HG03354 (cell line): Measurements from ENCODE around the gene SFI1.
A peak's percentile ranks its signal among the peaks of the same experiment; 100 is the strongest.
"Not testable (repeated sequence)": the region's sequence is repeated elsewhere in the genome, so short reads cannot be mapped to it uniquely, and the experiment has no call there.

ENCODE experiments used
- ATAC-seq: cut with Tn5 transposase; IDR thresholded peaks from one replicate; pipeline ENCODE4 v1.9.1; 2021; ENCODE audit warnings: mild to moderate bottlenecking; ENCODE audit not compliant: unreplicated experiment, poor library complexity, severe bottlenecking

Gene SFI1

GRCh38 chr22:31496007-31496734 lies at the start of gene SFI1:
Gene SFI1, plus strand, starts transcription at chr22:31496536. Its CDS starts 11,749 bp downstream, at chr22:31508285.
- peak; percentile 87 for ATAC-seq

DNA sequence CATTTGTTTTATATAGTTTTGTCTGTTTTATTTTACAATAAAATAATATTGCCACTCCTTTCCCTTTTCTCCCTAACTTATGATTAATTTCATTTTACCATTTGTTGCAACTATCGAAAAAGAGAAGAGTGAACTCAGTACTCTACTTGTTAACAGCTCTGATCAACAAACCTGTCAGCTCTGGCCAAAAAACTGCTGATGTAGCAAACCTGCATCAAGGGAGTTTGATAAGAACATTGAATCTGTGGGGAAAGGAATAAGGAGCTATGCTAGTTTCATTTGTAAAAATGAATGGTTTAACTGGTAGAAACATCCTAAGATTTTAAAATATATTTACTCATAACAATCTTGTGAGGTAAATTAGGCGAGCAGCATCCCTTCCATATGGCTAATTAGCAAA lies 49.6 kb upstream of the SFI1 start:
- no peak for ATAC-seq

DNA sequence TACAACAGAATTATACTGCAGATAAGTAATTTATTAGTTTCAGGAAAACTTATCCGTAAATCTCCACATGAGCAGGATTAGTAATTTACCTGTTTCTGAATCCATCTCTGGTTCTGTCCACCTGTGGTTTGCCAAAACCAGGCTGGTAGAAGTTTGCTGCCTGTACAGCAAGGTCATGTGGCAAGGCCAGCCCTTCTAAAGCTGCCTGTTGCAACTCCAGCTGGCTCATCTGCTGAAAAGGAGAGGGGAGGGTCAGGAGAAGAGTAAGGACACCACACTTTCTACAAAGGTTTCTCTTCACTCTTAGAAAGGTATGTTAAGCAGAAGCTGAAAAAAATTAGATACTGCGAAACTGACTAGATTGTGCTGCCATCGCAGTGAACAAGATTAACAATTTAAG lies 49.0 kb upstream of the SFI1 start:
- ATAC-seq, result no peak

GRCh38 chr22:31448382-31448781 lies 48.0 kb upstream of the SFI1 start:
- no peak for ATAC-seq

DNA sequence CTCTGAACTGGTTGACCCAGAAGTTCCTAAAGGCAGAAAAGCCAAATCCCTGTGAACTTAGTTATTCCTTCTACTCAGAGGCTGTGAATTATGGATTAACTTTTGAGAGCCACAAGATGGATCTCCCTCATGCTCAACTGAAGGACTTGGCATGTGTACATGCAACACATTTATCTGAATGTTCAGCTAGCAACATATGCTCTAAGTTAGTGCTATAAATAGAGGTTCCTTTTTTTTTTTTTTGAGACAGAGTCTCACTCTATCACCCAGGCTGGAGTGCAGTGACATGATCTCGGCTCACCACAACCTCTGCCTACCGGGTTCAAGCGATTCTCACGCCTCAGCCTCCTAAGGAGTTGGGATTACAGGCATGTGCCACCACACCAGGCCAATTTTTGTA lies 46.8 kb upstream of the SFI1 start:
- ATAC-seq, result no peak

GRCh38 chr22:31451709-31452571 lies 44.4 kb upstream of the SFI1 start:
- ATAC-seq, result no peak

DNA sequence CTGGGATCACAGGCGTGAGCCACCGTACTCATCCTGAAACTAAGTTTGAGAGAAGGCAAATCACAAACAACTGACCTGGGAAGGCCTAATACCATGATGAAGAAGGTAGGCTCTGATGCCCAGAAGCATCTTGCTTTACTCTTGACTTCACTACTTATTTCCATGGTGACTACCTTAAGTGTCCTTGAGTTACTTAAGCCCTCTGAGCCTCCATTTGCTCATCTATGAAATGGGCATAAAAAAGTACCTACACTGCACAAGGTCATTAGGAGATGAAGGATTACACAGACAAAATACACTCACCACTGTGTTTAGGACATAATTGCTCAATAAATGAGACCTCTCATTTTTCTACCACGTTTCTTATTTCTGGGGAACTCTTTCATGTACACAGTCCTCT lies 34.6 kb upstream of the SFI1 start:
- ATAC-seq, result no peak

DNA sequence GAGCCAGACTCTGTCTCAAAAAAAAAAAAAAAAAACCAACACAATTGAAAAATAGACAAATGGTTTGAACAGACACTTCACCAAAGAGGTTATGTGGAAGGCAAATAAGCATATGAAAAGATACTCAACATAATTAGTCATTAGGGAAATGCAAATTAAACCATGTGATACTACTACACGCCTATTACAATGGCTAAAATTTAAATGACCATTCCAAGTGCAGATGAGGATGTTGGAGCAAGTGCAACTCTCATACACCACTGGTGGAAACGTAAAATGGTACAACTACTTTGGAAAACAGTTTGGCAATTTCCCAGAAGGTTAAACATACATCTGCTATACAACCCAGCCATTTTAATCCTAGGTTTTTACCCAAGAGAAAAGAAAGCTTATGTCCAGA lies 31.0 kb upstream of the SFI1 start:
- ATAC-seq, result no peak

DNA sequence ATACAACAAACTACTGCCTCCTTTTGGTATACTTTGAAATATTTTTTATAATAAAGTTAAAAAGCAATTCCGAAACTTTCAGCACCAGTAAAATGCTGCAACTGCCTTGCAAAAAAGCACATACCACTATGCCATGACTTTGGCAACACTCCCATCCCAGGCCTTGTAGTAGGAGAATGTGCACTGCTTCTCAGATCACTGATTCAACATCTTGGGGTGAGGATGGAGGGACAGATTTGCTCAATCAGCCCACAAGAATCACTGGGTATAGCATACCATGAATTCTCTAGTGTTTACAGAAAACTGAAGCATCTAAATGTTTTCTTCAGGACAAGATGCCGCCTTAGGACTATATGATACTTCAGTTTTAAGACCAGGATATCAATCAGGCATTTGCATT lies 21.6 kb upstream of the SFI1 start:
- no peak for ATAC-seq

DNA sequence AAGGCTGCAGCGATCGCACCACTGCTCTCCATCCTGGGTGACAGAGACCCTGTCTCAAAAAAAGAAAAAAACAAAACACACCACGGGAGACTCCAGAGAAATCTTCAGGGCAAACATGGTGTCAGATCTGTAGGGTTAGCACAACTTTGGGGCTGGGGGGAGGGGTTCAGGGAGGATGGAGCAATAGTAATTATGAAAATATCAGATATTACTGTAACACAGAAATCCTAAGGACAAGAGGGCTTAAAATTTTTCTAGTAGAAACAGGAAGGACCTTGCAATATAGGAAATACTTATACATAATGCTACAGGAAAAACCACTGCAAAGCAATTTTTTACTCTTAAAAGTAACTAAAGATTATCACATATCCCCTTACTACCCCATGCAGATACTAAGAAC lies 20.5 kb upstream of the SFI1 start:
- ATAC-seq, result no peak

DNA sequence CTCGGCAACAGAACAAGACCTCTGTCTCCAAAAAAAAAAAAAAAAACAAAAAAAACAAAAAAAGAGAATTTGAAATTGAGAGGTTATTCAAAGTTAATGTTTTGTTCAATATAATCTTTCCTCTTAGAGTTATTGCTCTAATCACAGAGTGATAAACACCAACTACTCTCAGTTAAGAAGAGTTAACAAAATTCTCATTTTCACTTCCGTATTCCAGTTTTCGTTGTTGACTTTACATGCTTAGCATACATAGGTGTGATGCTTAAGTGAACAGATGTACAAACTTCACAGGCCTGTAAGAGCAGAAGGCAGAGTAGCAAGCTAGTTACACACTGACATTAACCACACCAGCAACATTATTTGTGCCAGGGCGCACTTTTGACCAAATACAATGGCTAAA lies 19.0 kb upstream of the SFI1 start:
- ATAC-seq, result no peak

DNA sequence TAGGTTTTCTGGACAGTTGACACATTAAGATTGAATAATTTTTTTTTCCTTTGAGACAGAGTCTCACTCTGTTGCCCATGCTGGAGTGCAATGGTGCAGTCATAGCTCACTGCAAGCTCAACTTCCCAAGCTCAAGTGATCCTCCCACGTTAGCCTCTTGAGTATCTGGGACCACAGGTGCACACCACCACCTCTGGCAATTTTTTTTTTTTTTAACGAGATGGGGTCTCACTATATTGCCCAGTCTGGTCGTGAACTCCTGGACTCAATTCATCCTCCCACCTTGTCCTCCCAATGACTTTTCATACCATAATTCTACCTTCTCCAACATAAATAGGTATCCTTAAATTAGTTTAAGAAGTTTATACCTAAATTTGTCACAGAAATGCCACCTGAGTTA lies 15.2 kb upstream of the SFI1 start:
- ATAC-seq, result no peak

DNA sequence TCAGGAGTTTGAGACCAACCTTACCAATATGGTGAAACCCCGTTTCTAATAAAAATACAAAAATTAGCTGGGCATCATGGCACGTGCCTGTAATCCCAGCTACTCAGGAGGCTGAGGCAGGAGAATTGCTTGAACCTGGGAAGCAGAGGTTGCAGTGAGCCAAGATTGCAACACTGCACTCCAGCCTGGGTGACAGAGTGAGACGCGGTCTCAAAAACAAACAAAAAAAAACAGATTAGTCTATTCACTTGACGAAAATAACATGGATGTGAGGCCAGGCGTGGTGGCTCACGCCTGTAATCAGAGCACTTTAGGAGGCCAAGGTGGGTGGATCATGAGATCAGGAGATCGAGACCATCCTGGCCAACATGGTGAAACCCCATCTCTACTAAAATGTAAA lies 13.9 kb upstream of the SFI1 start:
- not testable (repeated sequence) for ATAC-seq

GRCh38 chr22:31486369-31486768 lies 10.0 kb upstream of the SFI1 start:
- ATAC-seq, result not testable (repeated sequence)

GRCh38 chr22:31486951-31487350 lies 9.4 kb upstream of the SFI1 start:
- ATAC-seq, result no peak

- no peak for ATAC-seq
Measured at GRCh38 chr22:31488346-31488883, 7.9 kb upstream of the SFI1 start.

GRCh38 chr22:31488988-31489617 lies 7.2 kb upstream of the SFI1 start:
- peak; percentile 16 for ATAC-seq

GRCh38 chr22:31489632-31490495 lies 6.5 kb upstream of the SFI1 start, which contains the start of gene EIF4ENIF1:
Gene EIF4ENIF1, minus strand, starts transcription at chr22:31489842. Its CDS starts 1,124 bp downstream, at chr22:31488718.
- ATAC-seq, result peak; percentile 47

- peak; percentile 65 for ATAC-seq
Measured at GRCh38 chr22:31490496-31490925, 5.8 kb upstream of the SFI1 start.
